K562 (cell line): ENCODE measurements around the gene LCN1. TPM values are rescaled to one million over a fixed set of nuclear protein-coding genes. Genes with fewer than 3 reads are reported as not detected.

Experiments
- ATAC-seq: fragments of 200-7000 bp; cut with Tn5 transposase; 3 replicates; pipeline ENCODE4 v1.9.1; 2020; ENCODE audit warnings: moderate library complexity
- BruUV-seq: library from RNA; stranded (reverse); fragments of 400-500 nt; replicated peaks from 2 replicates; lab custom pipeline; 2021; lab: Mats Ljungman, UMichigan
- CTCF ChIA-PET: fragments of 300-600 bp; formaldehyde crosslinking; extraction: SDS; loops from one replicate; lab custom pipeline; 2021; ENCODE audit warnings: low intra/inter-chr PET ratio; lab: Yijun Ruan, JAX
- POLR2A ChIA-PET: fragments of 300-600, 350-650 bp; sonication (Branson Sonifier 250); formaldehyde crosslinking; extraction: SDS; loops from one replicate; lab custom pipeline; 2021; ENCODE audit warnings: antibody characterized with exemption, inconsistent platforms; lab: Yijun Ruan, JAX
- DNase-seq, 4 experiments: peaks; one replicate each; pipeline versions ENCODE4 v3.0.0 to v3.0.0-alpha.2; 2011 to 2018; ENCODE audit warnings: low spot score in 3 of 4, mixed read lengths in 3 of 4; ENCODE audit errors: extremely low read depth in 1 of 4
- FAIRE-seq: peaks from 2 replicates; lab custom pipeline; 2011; peaks lifted over from hg19 to GRCh38; lab: Jason Lieb, UNC
- H2AFZ ChIP-seq: 2 replicates; pipeline ENCODE4 v1.6.0; 2011; ENCODE audit warnings: low read depth, low read length, control low read depth, inconsistent platforms
- H3K27ac ChIP-seq: fragments of 200-600 bp; 3 replicates; pipeline ENCODE4 v1.8.0; 2011; ENCODE audit warnings: low read depth, mild to moderate bottlenecking, control low read depth, inconsistent platforms, low read length, moderate library complexity, mixed read lengths; ENCODE audit errors: extremely low read depth
- H3K27me3 ChIP-seq, 2 experiments: fragments of 300-600 bp in 1 of 2; 2 replicates in 1 of 2; 3 replicates in 1 of 2; pipeline versions ENCODE4 v1.6.0 to v1.8.0; 2011; ENCODE audit warnings: inconsistent platforms in 2 of 2, low read length in 2 of 2, mild to moderate bottlenecking in 1 of 2, mixed read lengths in 1 of 2, moderate library complexity in 1 of 2; ENCODE audit not compliant: control insufficient read depth in 2 of 2, insufficient read depth in 2 of 2
- H3K36me3 ChIP-seq: fragments of 300-600 bp; 3 replicates; pipeline ENCODE4 v1.8.0; 2011; ENCODE audit warnings: mild to moderate bottlenecking, low read length, inconsistent platforms; ENCODE audit not compliant: control insufficient read depth, insufficient read depth
- H3K4me1 ChIP-seq, 2 experiments: fragments of 200-600 bp in 1 of 2; replicated peaks in 1 of 2; 2 replicates in 1 of 2; 3 replicates in 1 of 2; pipeline versions ENCODE4 v1.5.1 to v1.8.0; 2011; ENCODE audit warnings: inconsistent platforms in 2 of 2, low read length in 2 of 2, mild to moderate bottlenecking in 1 of 2, mixed read lengths in 1 of 2, moderate library complexity in 1 of 2; ENCODE audit not compliant: control insufficient read depth in 2 of 2, insufficient read depth in 2 of 2
- H3K4me2 ChIP-seq: 2 replicates; pipeline ENCODE4 v1.6.1; 2011; ENCODE audit warnings: low read length, control low read depth, inconsistent platforms, mixed read lengths; ENCODE audit not compliant: insufficient read depth
- H3K4me3 ChIP-seq: fragments of 200-600 bp; sonication (generic), shearing (Covaris generic); 2 replicates; pipeline ENCODE4 v1.5.1; 2016; ENCODE audit warnings: control low read depth, inconsistent platforms
- H3K79me2 ChIP-seq: fragments of 200-600 bp; 3 replicates; pipeline ENCODE4 v1.8.0; 2011; ENCODE audit warnings: low read length, inconsistent platforms; ENCODE audit not compliant: control insufficient read depth, insufficient read depth
- H3K9ac ChIP-seq, 2 experiments: 2 replicates each; pipeline versions ENCODE4 v1.6.0 to v1.6.1; 2011; ENCODE audit warnings: low read depth in 2 of 2, low read length in 2 of 2, control low read depth in 1 of 2, inconsistent platforms in 1 of 2, mild to moderate bottlenecking in 1 of 2, mixed read lengths in 1 of 2; ENCODE audit not compliant: insufficient read depth in 1 of 2
- H3K9me1 ChIP-seq: one replicate; pipeline ENCODE4 v1.6.0; 2011; ENCODE audit warnings: inconsistent platforms, mild to moderate bottlenecking, low read length, moderate library complexity; ENCODE audit not compliant: control insufficient read depth, insufficient read depth
- H3K9me3 ChIP-seq: replicated peaks from 2 replicates; pipeline ENCODE4 v1.5.1; 2011; ENCODE audit warnings: low read depth, low read length, inconsistent platforms; ENCODE audit not compliant: control insufficient read depth, insufficient read depth
- H4K20me1 ChIP-seq: replicated peaks from 2 replicates; pipeline ENCODE4 v1.6.1; 2011; ENCODE audit warnings: low read length, inconsistent platforms, mixed read lengths; ENCODE audit not compliant: control insufficient read depth, insufficient read depth
- ARID2 ChIP-seq: fragments of 450-650 bp; IDR thresholded peaks from 2 replicates; pipeline ENCODE4 v1.6.1; 2017; ENCODE audit warnings: antibody characterized with exemption, mild to moderate bottlenecking
- CAMTA2 ChIP-seq: fragments of 250-450 bp; sonication (Bioruptor Pico); conservative IDR thresholded peaks from 2 replicates; pipeline ENCODE4 v1.5.1; 2022
- CBX2 ChIP-seq: fragments of 200-600 bp; sonication (generic); IDR thresholded peaks from one replicate; pipeline ENCODE4 v1.6.1; 2012; ENCODE audit warnings: mild to moderate bottlenecking, low read length, inconsistent platforms; ENCODE audit not compliant: insufficient read depth, poor library complexity, severe bottlenecking
- CEBPG ChIP-seq, 3 experiments: fragments of 200-800 bp in 1 of 3; sonication (Bioruptor generic) in 1 of 3; sonication (generic) in 1 of 3; formaldehyde crosslinking in 1 of 3; IDR thresholded peaks in 2 of 3; conservative IDR thresholded peaks in 1 of 3; 2 replicates each; pipeline versions ENCODE4 v1.6.1 to v1.8.0; 2016 to 2022; ENCODE audit warnings: missing compliant biosample characterization in 2 of 3, missing genetic modification characterization in 2 of 3, mild to moderate bottlenecking in 1 of 3, missing genetic modification reagents in 1 of 3
- GTF2E2 ChIP-seq: fragments of 200-800 bp; sonication (Bioruptor generic); IDR thresholded peaks from 2 replicates; pipeline ENCODE4 v1.6.1; 2016; ENCODE audit warnings: missing genetic modification characterization, missing compliant biosample characterization
- HNRNPH1 ChIP-seq: fragments of 200-400 bp; formaldehyde crosslinking; optimal IDR thresholded peaks from 2 replicates; pipeline ENCODE3; 2017; ENCODE audit warnings: low read depth, mild to moderate bottlenecking, low read length, moderate library complexity
- KDM2B ChIP-seq: fragments of 250-450 bp; sonication (Bioruptor Pico); IDR thresholded peaks from 2 replicates; pipeline ENCODE4 v1.8.0; 2021; ENCODE audit warnings: mild to moderate bottlenecking, moderate library complexity
- MAZ ChIP-seq, 2 experiments: fragments of 450-650 bp in 1 of 2; sonication (generic) in 1 of 2; formaldehyde crosslinking; IDR thresholded peaks in 1 of 2; conservative IDR thresholded peaks in 1 of 2; 2 replicates each; pipeline versions ENCODE4 v1.4.0 to v1.5.0; 2020; ENCODE audit warnings: mild to moderate bottlenecking in 1 of 2, missing genetic modification reagents in 1 of 2
- MIER1 ChIP-seq: fragments of 450-650 bp; IDR thresholded peaks from 2 replicates; pipeline ENCODE4 v1.6.1; 2016; ENCODE audit warnings: antibody characterized with exemption, mild to moderate bottlenecking, low read depth
- RUNX1 ChIP-seq: sonication (generic); IDR thresholded peaks from 2 replicates; pipeline ENCODE4 v1.6.1; 2016; ENCODE audit warnings: antibody characterized with exemption, low read depth
- SIN3A ChIP-seq, 2 experiments: fragments of 150-350 bp in 1 of 2; IDR thresholded peaks; 2 replicates each; pipeline ENCODE4 v1.6.1; 2011 to 2016; ENCODE audit warnings: borderline replicate concordance in 2 of 2, low read depth in 2 of 2, low read length in 2 of 2, mild to moderate bottlenecking in 2 of 2, moderate library complexity in 2 of 2; ENCODE audit not compliant: control insufficient read depth in 1 of 2
- TAF15 ChIP-seq: fragments of 200-400 bp; formaldehyde crosslinking; IDR thresholded peaks from 2 replicates; pipeline ENCODE4 v1.6.1; 2017; ENCODE audit warnings: mild to moderate bottlenecking, low read depth, low read length, moderate library complexity
- ZC3H4 ChIP-seq: sonication (generic); formaldehyde crosslinking; IDR thresholded peaks from 2 replicates; pipeline ENCODE4 v1.9.0; 2021; ENCODE audit warnings: missing genetic modification reagents, borderline replicate concordance
- ZFP30 ChIP-seq: fragments of 250-450 bp; sonication (Bioruptor Pico); IDR thresholded peaks from 2 replicates; pipeline ENCODE4 v1.8.0; 2022; ENCODE audit warnings: moderate library complexity, mild to moderate bottlenecking, inconsistent platforms, borderline replicate concordance
- ZFPM2 ChIP-seq: fragments of 250-450 bp; sonication (Bioruptor Pico); IDR thresholded peaks from 2 replicates; pipeline ENCODE4 v1.5.1; 2022; ENCODE audit warnings: mild to moderate bottlenecking
- ZNF165 ChIP-seq: fragments of 250-450 bp; sonication (Bioruptor Pico); IDR thresholded peaks from 2 replicates; pipeline ENCODE4 v1.4.0; 2020; ENCODE audit warnings: borderline replicate concordance
- ZNF76 ChIP-seq: fragments of 250-450 bp; sonication (Bioruptor Pico); IDR thresholded peaks from 2 replicates; pipeline ENCODE4 v1.4.0; 2020; ENCODE audit warnings: mild to moderate bottlenecking, moderate library complexity, borderline replicate concordance
- WGBS: fragments of 100-300 bp; shearing (Covaris generic); methylation state at CpG from one replicate; pipeline ENCODE4 v1.1.6; 2016; ENCODE audit warnings: low coverage, mixed read lengths; ENCODE audit not compliant: insufficient coverage; ENCODE audit errors: missing lambda C conversion rate; 5-methylcytosine and 5-hydroxymethylcytosine counted together
- in situ Hi-C: fragments of 300-500 bp; cut with MboI; formaldehyde crosslinking; loops from 4 replicates; pipeline ENCODE4 v1.15.0; 2018; ENCODE audit warnings: inconsistent platforms, mixed read lengths
- intact Hi-C: fragments of 100-400 bp; cut with micrococcal nuclease; formaldehyde crosslinking; loops from 2 replicates; pipeline ENCODE4 v1.14.2; 2022
- polyA plus RNA-seq, 8 experiments: library from polyadenylated mRNA; depleted of rRNA in 4 of 8; stranded (reverse) in 5 of 8; unstranded in 3 of 8; fragments of >200 nt; fragmentation: Nextera tagmentation in 2 of 8; fragmentation: Illumina TruSeq in 1 of 8; extraction: Ambion mirVana in 2 of 8; extraction: Trizol in 1 of 8; gene quantifications; 2 replicates each; pipeline versions ENCODE4 v1.2.1 to v1.2.3, GENCODE V29; 2011 to 2014; ENCODE audit warnings: inconsistent platforms in 1 of 8, missing spikeins in 1 of 8
- total RNA-seq, 7 experiments: library from RNA; depleted of rRNA in 6 of 7; stranded (reverse); fragments of >200 nt in 6 of 7; fragmentation: Illumina TruSeq in 2 of 7; extraction: Trizol in 2 of 7; gene quantifications; 2 replicates each; pipeline versions ENCODE4 v1.2.1 to v1.2.3, GENCODE V29; 2011 to 2021; ENCODE audit warnings: low replicate concordance in 1 of 7
- TF ChIP-seq, protein P1 (sequence below): sonication (generic); formaldehyde crosslinking; IDR thresholded peaks from 2 replicates; pipeline ENCODE4 v1.8.1; 2022; ENCODE audit warnings: missing genetic modification reagents
- TF ChIP-seq, protein P2 (sequence below): fragments of 250-450 bp; sonication (Bioruptor Pico); IDR thresholded peaks from 2 replicates; pipeline ENCODE4 v1.4.0; 2020; ENCODE audit warnings: borderline replicate concordance

The LCN1 gene
- total and polyA plus RNA-seq, 9 of the 15 experiments (the other 6 are each of a cell fraction or from before 2014, with no cell fraction given) = not detected

DNA sequence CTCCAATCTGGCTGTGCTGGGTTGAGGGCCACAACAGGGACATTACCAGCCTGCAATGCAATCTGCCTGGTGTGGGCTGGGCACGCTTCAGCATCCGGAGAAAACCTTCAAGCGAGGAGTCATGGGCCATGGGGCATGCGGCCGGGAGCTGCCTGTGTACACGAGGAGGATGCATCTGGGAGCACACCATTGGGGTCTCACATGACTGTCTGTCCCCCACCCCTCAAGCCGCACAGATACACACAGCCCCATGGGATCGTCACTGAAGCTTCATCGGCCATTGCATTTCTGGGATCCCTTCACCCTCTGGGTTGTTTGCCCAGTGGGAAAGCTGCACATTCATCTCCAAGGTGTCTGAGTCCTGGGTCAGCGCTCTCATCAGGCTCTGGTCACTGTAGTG is 9.9 kb downstream of the LCN1 start (continued):
- TF ChIP-seq SIN3A (IDR thresholded peaks at IDR 0.05; ENCODE audit: borderline replicate concordance in 2 of 2, control insufficient read depth in 1 of 2, low read depth in 2 of 2, low read length in 2 of 2) (no peak), ZNF76 (CRISPR knock-in tag) (no peak), CBX2 (no peak)
- TF ChIP-seq, protein P1, sequence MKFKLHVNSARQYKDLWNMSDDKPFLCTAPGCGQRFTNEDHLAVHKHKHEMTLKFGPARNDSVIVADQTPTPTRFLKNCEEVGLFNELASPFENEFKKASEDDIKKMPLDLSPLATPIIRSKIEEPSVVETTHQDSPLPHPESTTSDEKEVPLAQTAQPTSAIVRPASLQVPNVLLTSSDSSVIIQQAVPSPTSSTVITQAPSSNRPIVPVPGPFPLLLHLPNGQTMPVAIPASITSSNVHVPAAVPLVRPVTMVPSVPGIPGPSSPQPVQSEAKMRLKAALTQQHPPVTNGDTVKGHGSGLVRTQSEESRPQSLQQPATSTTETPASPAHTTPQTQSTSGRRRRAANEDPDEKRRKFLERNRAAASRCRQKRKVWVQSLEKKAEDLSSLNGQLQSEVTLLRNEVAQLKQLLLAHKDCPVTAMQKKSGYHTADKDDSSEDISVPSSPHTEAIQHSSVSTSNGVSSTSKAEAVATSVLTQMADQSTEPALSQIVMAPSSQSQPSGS (CRISPR knock-in tag) = no peak

DNA sequence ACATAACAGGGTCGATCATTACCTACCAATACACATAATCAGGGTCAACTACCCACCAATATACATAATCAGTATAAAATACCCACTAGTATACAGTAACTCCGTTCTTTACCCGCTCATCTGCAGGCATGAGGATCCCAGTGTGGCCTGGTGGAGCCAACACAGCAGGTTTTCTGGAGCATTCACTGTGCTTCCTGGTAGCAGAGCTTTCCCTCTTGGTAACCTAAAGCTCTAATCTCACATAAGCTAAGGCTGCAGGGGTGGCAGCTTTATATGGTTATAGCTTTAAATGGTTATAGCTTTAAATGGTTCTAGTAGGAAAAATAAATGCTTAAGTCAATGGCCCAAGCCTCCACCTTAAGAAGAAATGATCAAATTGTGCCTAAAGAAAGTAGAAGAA is 11.9 kb downstream of the LCN1 start:
- Histone ChIP-seq H3K27ac (no peak overlapping the region), H3K4me3 (no peak overlapping the region), H3K36me3 (no peaks in the 10 kb centered on the region), H2AFZ (no peak overlapping the region), H3K79me2 (no peaks in the 10 kb centered on the region), H4K20me1 (no peaks in the 10 kb centered on the region), H3K9me3 (no peaks in the 10 kb centered on the region), H3K4me2 (no peak overlapping the region), H3K9ac (no peak overlapping the region), H3K27me3 (peaks cover 10 to 30% of the 10 kb centered on the region in 2 experiments; a peak in 3 of 5 replicates), H3K9me1 (no peaks in the 10 kb centered on the region), H3K4me1 (no peaks in the 10 kb centered on the region)
- POLR2A ChIA-PET = interaction anchor here (0.6 kb wide), 1 partner anchor 33 kb away, joined by 3 read pairs; no protein-coding TSS in a partner anchor
- intact Hi-C loops = no loop called here
- 32% methylated on average over 3 of the region's 3 CpGs for WGBS
- DNase-seq (peak in 2 of 4 experiments; percentile 25 to 27), FAIRE-seq (no peak), ATAC-seq (peak; percentile 64)
- CTCF ChIA-PET = no interaction called here
- in situ Hi-C loops = no loop called here
- no TSS peak for BruUV-seq
- TF ChIP-seq ZFP30 (no peak), GTF2E2 (tag) (no peak), CAMTA2 (CRISPR knock-in tag) (no peak), HNRNPH1 (no peak), KDM2B (CRISPR knock-in tag) (no peak), MAZ (CRISPR knock-in tag; conservative IDR thresholded peaks at IDR 0.05 in 1 of 2, IDR thresholded peaks at IDR 0.05 in 1 of 2) (no peak), RUNX1 (no peak), ZNF165 (no peak), ARID2 (no peak), TAF15 (no peak), MIER1 (no peak), ZFPM2 (CRISPR knock-in tag) (no peak), CEBPG (CRISPR knock-in tag; IDR thresholded peaks at IDR 0.05) (no peak), CEBPG (tag; conservative IDR thresholded peaks at IDR 0.05 in 1 of 2, IDR thresholded peaks at IDR 0.05 in 1 of 2) (no peak), ZC3H4 (CRISPR knock-in tag) (no peak)
- TF ChIP-seq, protein P2, sequence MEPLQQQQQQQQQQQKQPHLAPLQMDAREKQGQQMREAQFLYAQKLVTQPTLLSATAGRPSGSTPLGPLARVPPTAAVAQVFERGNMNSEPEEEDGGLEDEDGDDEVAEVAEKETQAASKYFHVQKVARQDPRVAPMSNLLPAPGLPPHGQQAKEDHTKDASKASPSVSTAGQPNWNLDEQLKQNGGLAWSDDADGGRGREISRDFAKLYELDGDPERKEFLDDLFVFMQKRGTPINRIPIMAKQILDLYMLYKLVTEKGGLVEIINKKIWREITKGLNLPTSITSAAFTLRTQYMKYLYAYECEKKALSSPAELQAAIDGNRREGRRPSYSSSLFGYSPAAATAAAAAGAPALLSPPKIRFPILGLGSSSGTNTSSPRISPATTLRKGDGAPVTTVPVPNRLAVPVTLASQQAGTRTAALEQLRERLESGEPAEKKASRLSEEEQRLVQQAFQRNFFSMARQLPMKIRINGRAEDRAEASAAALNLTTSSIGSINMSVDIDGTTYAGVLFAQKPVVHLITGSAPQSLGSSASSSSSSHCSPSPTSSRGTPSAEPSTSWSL (CRISPR knock-in tag) = no peak
